SK-N-SH treated with all-trans-retinoic acid at 6 μM for 48 hours (cell line): ENCODE results near the gene PRKACG.

ENCODE experiments used
- ARNTL ChIP-seq: fragments of 450-650 bp; formaldehyde crosslinking; IDR thresholded peaks from 2 replicates; pipeline ENCODE4 v1.5.0; 2020; ENCODE audit warnings: low read depth, mild to moderate bottlenecking, moderate library complexity, borderline replicate concordance
- ESRRG ChIP-seq: fragments of 250-450 bp; sonication (Bioruptor Pico); IDR thresholded peaks from 2 replicates; pipeline ENCODE4 v1.6.1; 2021; ENCODE audit warnings: mild to moderate bottlenecking
- OSR1 ChIP-seq: fragments of 250-450 bp; sonication (Bioruptor Pico); IDR thresholded peaks from 2 replicates; pipeline ENCODE4 v1.8.0; 2022; ENCODE audit warnings: moderate library complexity, mild to moderate bottlenecking, inconsistent platforms
- POU6F1 ChIP-seq: fragments of 250-450 bp; sonication (Bioruptor Pico); IDR thresholded peaks from 2 replicates; pipeline ENCODE4 v1.8.0; 2021; ENCODE audit warnings: low read depth, mild to moderate bottlenecking, moderate library complexity, borderline replicate concordance
- ZFP3 ChIP-seq: fragments of 250-450 bp; sonication (Bioruptor Pico); IDR thresholded peaks from 2 replicates; pipeline ENCODE4 v1.5.0; 2020; ENCODE audit warnings: mild to moderate bottlenecking, moderate library complexity
- ZFP30 ChIP-seq: fragments of 450-650 bp; formaldehyde crosslinking; IDR thresholded peaks from 2 replicates; pipeline ENCODE4 v1.5.0; 2022; ENCODE audit warnings: mild to moderate bottlenecking, moderate library complexity

- TF ChIP-seq ESRRG (no peak), ARNTL (CRISPR knock-in tag) (no peak), OSR1 (CRISPR knock-in tag) (no peak), POU6F1 (CRISPR knock-in tag) (no peak), ZFP3 (CRISPR knock-in tag) (no peak), ZFP30 (CRISPR knock-in tag) (no peak)
Measured at GRCh38 chr9:69013382-69013727, 558 bp downstream of the PRKACG start.
